Karpas-422 (cell line): ENCODE data around the gene OR2T10. TPM values are rescaled to one million over a fixed set of nuclear protein-coding genes. Genes with fewer than 3 reads are reported as not detected.

ENCODE experiments used
- DNase-seq: peaks from one replicate; pipeline ENCODE4 v3.0.0-alpha.2; 2015
- H2AFZ ChIP-seq: fragments of 200-600 bp; sonication (generic); 2 replicates; pipeline ENCODE4 v1.6.1; 2014; ENCODE audit warnings: antibody characterized with exemption, low read length, mixed read lengths
- H3K27ac ChIP-seq: fragments of 200-600 bp; sonication (generic); 2 replicates; pipeline ENCODE4 v1.5.1; 2014; ENCODE audit warnings: mild to moderate bottlenecking, low read length, moderate library complexity
- H3K27me3 ChIP-seq: fragments of 200-600 bp; sonication (generic); 2 replicates; pipeline ENCODE4 v1.6.1; 2014; ENCODE audit warnings: low read length, mixed read lengths
- H3K36me3 ChIP-seq: fragments of 200-600 bp; sonication (generic); 2 replicates; pipeline ENCODE4 v1.6.1; 2014; ENCODE audit warnings: low read length, mixed read lengths; ENCODE audit not compliant: insufficient read depth
- H3K4me1 ChIP-seq: fragments of 200-600 bp; sonication (generic); 2 replicates; pipeline ENCODE4 v1.6.1; 2014; ENCODE audit warnings: mild to moderate bottlenecking, low read length, mixed read lengths
- H3K4me2 ChIP-seq: fragments of 200-600 bp; sonication (generic); 2 replicates; pipeline ENCODE4 v1.6.1; 2014; ENCODE audit warnings: low read length, low read depth, mild to moderate bottlenecking; ENCODE audit not compliant: poor library complexity, severe bottlenecking
- H3K4me3 ChIP-seq: fragments of 200-600 bp; sonication (generic); 2 replicates; pipeline ENCODE4 v1.5.1; 2014; ENCODE audit warnings: mild to moderate bottlenecking, antibody characterized with exemption, low read length, mixed read lengths
- H3K79me2 ChIP-seq: fragments of 200-600 bp; sonication (generic); 2 replicates; pipeline ENCODE4 v1.6.1; 2014; ENCODE audit warnings: mild to moderate bottlenecking, low read length, mixed read lengths
- H3K9ac ChIP-seq: fragments of 200-600 bp; sonication (generic); 2 replicates; pipeline ENCODE4 v1.6.0; 2014; ENCODE audit warnings: low read length
- H3K9me2 ChIP-seq: fragments of 200-600 bp; sonication (generic), shearing (Covaris generic); replicated peaks from 2 replicates; pipeline ENCODE4 v1.6.0; 2014; ENCODE audit warnings: mild to moderate bottlenecking, low read length, moderate library complexity; ENCODE audit not compliant: insufficient read depth
- H3K9me3 ChIP-seq: fragments of 300-700, 200-600 bp; sonication (generic); 2 replicates; pipeline ENCODE4 v1.6.1; 2014; ENCODE audit warnings: low read length, mixed read lengths
- H4K20me1 ChIP-seq: fragments of 200-600 bp; sonication (generic); 2 replicates; pipeline ENCODE4 v1.6.1; 2014; ENCODE audit warnings: mild to moderate bottlenecking, antibody characterized with exemption, low read length, low read depth; ENCODE audit not compliant: insufficient read depth
- total RNA-seq: library from RNA; depleted of rRNA; stranded (reverse); fragments of >200 nt; shearing (Covaris generic); gene quantifications from 2 replicates; pipeline ENCODE4 v1.2.3, GENCODE V29; 2014; ENCODE audit warnings: low replicate concordance

OR2T10 gene
- total RNA-seq, 1 experiment from 2014 or later = not detected

- DNase-seq = no peak
- H3K4me3 ChIP-seq = no peak overlapping the region
- peaks cover 19% of the 10 kb centered on the region for H3K4me1 ChIP-seq
- no peaks in the 10 kb centered on the region for H3K9me2 ChIP-seq
- H3K4me2 ChIP-seq = no peak overlapping the region
- no peaks in the 10 kb centered on the region for H3K9me3 ChIP-seq
- no peak overlapping the region for H3K27ac ChIP-seq
- H3K36me3 ChIP-seq = no peaks in the 10 kb centered on the region
- no peaks in the 10 kb centered on the region for H3K27me3 ChIP-seq
- no peaks in the 10 kb centered on the region for H4K20me1 ChIP-seq
- no peaks in the 10 kb centered on the region for H3K79me2 ChIP-seq
- no peak overlapping the region for H2AFZ ChIP-seq
- no peak overlapping the region for H3K9ac ChIP-seq
Measured at GRCh38 chr1:248618119-248618518, 20.6 kb upstream of the OR2T10 start.

GRCh38 chr1:248613742-248614141, 16.2 kb upstream of the OR2T10 start:
- Histone ChIP-seq H3K9ac (no peak overlapping the region), H3K79me2 (no peaks in the 10 kb centered on the region), H2AFZ (no peak overlapping the region)

GRCh38 chr1:248611883-248612414, 14.4 kb upstream of the OR2T10 start:
- Histone ChIP-seq H3K9me3 (no peaks in the 10 kb centered on the region), H3K4me3 (no peak overlapping the region), H3K9me2 (no peaks in the 10 kb centered on the region), H3K36me3 (no peaks in the 10 kb centered on the region), H2AFZ (no peak overlapping the region), H3K27me3 (no peaks in the 10 kb centered on the region), H3K4me1 (peaks cover 2% of the 10 kb centered on the region; the same call in 1 of the 2 replicates), H3K79me2 (no peaks in the 10 kb centered on the region), H3K4me2 (no peak overlapping the region), H4K20me1 (no peaks in the 10 kb centered on the region), H3K27ac (no peak overlapping the region), H3K9ac (no peak overlapping the region)
- DNase-seq = no peak

More at GRCh38 chr1:248613742-248614141, 16.2 kb upstream of the OR2T10 start:
- Histone ChIP-seq H3K27ac (no peak overlapping the region), H3K4me1 (no peaks in the 10 kb centered on the region), H3K36me3 (no peaks in the 10 kb centered on the region), H3K4me2 (no peak overlapping the region), H3K9me3 (no peaks in the 10 kb centered on the region), H3K4me3 (no peak overlapping the region), H4K20me1 (no peaks in the 10 kb centered on the region), H3K9me2 (no peaks in the 10 kb centered on the region), H3K27me3 (no peaks in the 10 kb centered on the region)
- DNase-seq = no peak

- no peaks in the 10 kb centered on the region for H3K9me3 ChIP-seq
- H3K4me1 ChIP-seq = peaks cover 2% of the 10 kb centered on the region; the same call in 1 of the 2 replicates
- no peaks in the 10 kb centered on the region for H4K20me1 ChIP-seq
- no peak overlapping the region for H3K4me3 ChIP-seq
- no peak for DNase-seq
- no peak overlapping the region for H3K9ac ChIP-seq
- no peaks in the 10 kb centered on the region for H3K9me2 ChIP-seq
- H3K79me2 ChIP-seq = no peaks in the 10 kb centered on the region
- no peaks in the 10 kb centered on the region for H3K36me3 ChIP-seq
- H3K27me3 ChIP-seq = no peaks in the 10 kb centered on the region
- H3K27ac ChIP-seq = no peak overlapping the region
- no peak overlapping the region for H2AFZ ChIP-seq
- no peak overlapping the region for H3K4me2 ChIP-seq
Measured at GRCh38 chr1:248610301-248610700, 12.8 kb upstream of the OR2T10 start.

- no peaks in the 10 kb centered on the region for H4K20me1 ChIP-seq
- H3K27me3 ChIP-seq = no peaks in the 10 kb centered on the region
- no peak overlapping the region for H3K9ac ChIP-seq
- no peaks in the 10 kb centered on the region for H3K9me2 ChIP-seq
- H3K4me3 ChIP-seq = no peak overlapping the region
- no peak overlapping the region for H3K4me2 ChIP-seq
- H3K9me3 ChIP-seq = no peaks in the 10 kb centered on the region
- no peaks in the 10 kb centered on the region for H3K36me3 ChIP-seq
- DNase-seq = no peak
- H3K27ac ChIP-seq = no peak overlapping the region
- no peaks in the 10 kb centered on the region for H3K4me1 ChIP-seq
- no peaks in the 10 kb centered on the region for H3K79me2 ChIP-seq
- H2AFZ ChIP-seq = no peak overlapping the region
Measured at GRCh38 chr1:248599396-248599795, 1.9 kb upstream of the OR2T10 start.

- H3K27ac ChIP-seq = no peak overlapping the region
- no peaks in the 10 kb centered on the region for H3K79me2 ChIP-seq
- no peak overlapping the region for H2AFZ ChIP-seq
- H3K36me3 ChIP-seq = no peaks in the 10 kb centered on the region
- no peaks in the 10 kb centered on the region for H3K4me1 ChIP-seq
- no peak overlapping the region for H3K9ac ChIP-seq
- H3K4me2 ChIP-seq = no peak overlapping the region
- no peaks in the 10 kb centered on the region for H3K9me2 ChIP-seq
- no peaks in the 10 kb centered on the region for H3K27me3 ChIP-seq
- no peaks in the 10 kb centered on the region for H3K9me3 ChIP-seq
- DNase-seq = no peak
- no peaks in the 10 kb centered on the region for H4K20me1 ChIP-seq
- H3K4me3 ChIP-seq = no peak overlapping the region
Measured at GRCh38 chr1:248596615-248597014, 885 bp downstream of the OR2T10 start.

GRCh38 chr1:248593226-248593625, 4.3 kb downstream of the OR2T10 start:
- H3K9me2 ChIP-seq = no peaks in the 10 kb centered on the region
- no peak overlapping the region for H3K9ac ChIP-seq
- no peaks in the 10 kb centered on the region for H3K79me2 ChIP-seq
- H2AFZ ChIP-seq = no peak overlapping the region
- H3K27me3 ChIP-seq = no peaks in the 10 kb centered on the region
- H3K27ac ChIP-seq = no peak overlapping the region
- no peaks in the 10 kb centered on the region for H3K4me1 ChIP-seq
- no peaks in the 10 kb centered on the region for H3K9me3 ChIP-seq
- no peak for DNase-seq
- H4K20me1 ChIP-seq = no peaks in the 10 kb centered on the region
- no peak overlapping the region for H3K4me2 ChIP-seq
- no peak overlapping the region for H3K4me3 ChIP-seq
- no peaks in the 10 kb centered on the region for H3K36me3 ChIP-seq

- no peaks in the 10 kb centered on the region for H3K36me3 ChIP-seq
- no peaks in the 10 kb centered on the region for H3K79me2 ChIP-seq
- H3K27me3 ChIP-seq = no peaks in the 10 kb centered on the region
- no peaks in the 10 kb centered on the region for H4K20me1 ChIP-seq
- no peak overlapping the region for H3K9ac ChIP-seq
- H3K4me2 ChIP-seq = no peak overlapping the region
- H3K4me3 ChIP-seq = no peak overlapping the region
- no peaks in the 10 kb centered on the region for H3K9me3 ChIP-seq
- DNase-seq = no peak
- H2AFZ ChIP-seq = no peak overlapping the region
- H3K9me2 ChIP-seq = no peaks in the 10 kb centered on the region
- H3K4me1 ChIP-seq = no peaks in the 10 kb centered on the region
- H3K27ac ChIP-seq = no peak overlapping the region
Measured at GRCh38 chr1:248592655-248593054, 4.8 kb downstream of the OR2T10 start.

- Histone ChIP-seq H3K36me3 (no peaks in the 10 kb centered on the region), H3K79me2 (no peaks in the 10 kb centered on the region), H3K4me2 (no peak overlapping the region), H3K9me3 (no peaks in the 10 kb centered on the region), H3K27me3 (no peaks in the 10 kb centered on the region), H3K4me1 (no peaks in the 10 kb centered on the region), H2AFZ (no peak overlapping the region), H3K9me2 (no peaks in the 10 kb centered on the region), H3K9ac (no peak overlapping the region), H3K4me3 (no peak overlapping the region), H3K27ac (no peak overlapping the region), H4K20me1 (no peaks in the 10 kb centered on the region)
- DNase-seq = no peak
Measured at GRCh38 chr1:248590055-248590454, 7.4 kb downstream of the OR2T10 start.
